Measurements from ENCODE around the gene OTUD3. TPM values are rescaled to one million over a fixed set of nuclear protein-coding genes. Genes with fewer than 3 reads are reported as not detected.
A peak's percentile ranks its signal among the peaks of the same experiment; 100 is the strongest.

Gene OTUD3
- total and polyA plus RNA-seq, 9 of the 15 experiments (the other 6 are each of a cell fraction or from before 2014, with no cell fraction given), result 2.0 to 16.6 (median 11.0) TPM

DNA sequence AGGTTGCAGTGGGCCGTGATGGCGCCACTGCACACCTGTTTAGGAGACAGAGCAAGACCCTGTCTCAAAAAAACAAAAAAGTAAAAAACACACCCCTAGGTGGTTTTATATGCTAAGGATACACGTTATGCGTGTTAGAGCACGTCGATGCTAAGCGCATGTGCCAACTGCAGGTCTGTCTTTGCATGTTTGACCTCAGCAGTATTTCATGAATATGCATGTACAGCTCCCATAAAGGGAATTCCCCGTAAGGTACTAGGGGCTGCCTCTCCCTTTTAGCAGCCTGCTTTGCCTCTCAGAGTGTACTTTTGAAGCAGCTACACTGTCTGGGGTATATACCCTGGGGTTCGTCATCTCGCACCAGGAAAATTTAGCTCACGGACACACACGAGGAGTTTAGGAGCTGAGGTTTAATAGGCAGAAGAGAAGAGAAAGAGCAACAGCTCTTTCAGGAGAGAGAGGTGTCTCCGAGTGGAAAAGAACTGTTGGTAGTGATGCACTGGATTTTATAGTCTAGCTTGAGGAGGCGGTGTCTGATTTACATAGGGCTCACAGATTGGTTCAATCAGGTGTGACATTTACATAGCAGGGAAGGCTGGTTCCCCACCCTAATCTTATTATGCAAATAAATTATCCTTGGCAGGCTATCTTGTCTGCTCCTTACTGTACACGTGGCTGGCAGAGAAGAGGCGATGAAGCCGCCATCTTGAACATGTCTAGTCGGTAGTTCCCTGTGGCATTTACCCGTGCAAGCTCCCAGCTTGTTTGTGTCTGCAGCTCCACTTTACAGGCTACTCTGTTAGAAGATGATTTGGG lies 4.2 kb upstream of the OTUD3 start (continued):
- TF ChIP-seq, protein P1, sequence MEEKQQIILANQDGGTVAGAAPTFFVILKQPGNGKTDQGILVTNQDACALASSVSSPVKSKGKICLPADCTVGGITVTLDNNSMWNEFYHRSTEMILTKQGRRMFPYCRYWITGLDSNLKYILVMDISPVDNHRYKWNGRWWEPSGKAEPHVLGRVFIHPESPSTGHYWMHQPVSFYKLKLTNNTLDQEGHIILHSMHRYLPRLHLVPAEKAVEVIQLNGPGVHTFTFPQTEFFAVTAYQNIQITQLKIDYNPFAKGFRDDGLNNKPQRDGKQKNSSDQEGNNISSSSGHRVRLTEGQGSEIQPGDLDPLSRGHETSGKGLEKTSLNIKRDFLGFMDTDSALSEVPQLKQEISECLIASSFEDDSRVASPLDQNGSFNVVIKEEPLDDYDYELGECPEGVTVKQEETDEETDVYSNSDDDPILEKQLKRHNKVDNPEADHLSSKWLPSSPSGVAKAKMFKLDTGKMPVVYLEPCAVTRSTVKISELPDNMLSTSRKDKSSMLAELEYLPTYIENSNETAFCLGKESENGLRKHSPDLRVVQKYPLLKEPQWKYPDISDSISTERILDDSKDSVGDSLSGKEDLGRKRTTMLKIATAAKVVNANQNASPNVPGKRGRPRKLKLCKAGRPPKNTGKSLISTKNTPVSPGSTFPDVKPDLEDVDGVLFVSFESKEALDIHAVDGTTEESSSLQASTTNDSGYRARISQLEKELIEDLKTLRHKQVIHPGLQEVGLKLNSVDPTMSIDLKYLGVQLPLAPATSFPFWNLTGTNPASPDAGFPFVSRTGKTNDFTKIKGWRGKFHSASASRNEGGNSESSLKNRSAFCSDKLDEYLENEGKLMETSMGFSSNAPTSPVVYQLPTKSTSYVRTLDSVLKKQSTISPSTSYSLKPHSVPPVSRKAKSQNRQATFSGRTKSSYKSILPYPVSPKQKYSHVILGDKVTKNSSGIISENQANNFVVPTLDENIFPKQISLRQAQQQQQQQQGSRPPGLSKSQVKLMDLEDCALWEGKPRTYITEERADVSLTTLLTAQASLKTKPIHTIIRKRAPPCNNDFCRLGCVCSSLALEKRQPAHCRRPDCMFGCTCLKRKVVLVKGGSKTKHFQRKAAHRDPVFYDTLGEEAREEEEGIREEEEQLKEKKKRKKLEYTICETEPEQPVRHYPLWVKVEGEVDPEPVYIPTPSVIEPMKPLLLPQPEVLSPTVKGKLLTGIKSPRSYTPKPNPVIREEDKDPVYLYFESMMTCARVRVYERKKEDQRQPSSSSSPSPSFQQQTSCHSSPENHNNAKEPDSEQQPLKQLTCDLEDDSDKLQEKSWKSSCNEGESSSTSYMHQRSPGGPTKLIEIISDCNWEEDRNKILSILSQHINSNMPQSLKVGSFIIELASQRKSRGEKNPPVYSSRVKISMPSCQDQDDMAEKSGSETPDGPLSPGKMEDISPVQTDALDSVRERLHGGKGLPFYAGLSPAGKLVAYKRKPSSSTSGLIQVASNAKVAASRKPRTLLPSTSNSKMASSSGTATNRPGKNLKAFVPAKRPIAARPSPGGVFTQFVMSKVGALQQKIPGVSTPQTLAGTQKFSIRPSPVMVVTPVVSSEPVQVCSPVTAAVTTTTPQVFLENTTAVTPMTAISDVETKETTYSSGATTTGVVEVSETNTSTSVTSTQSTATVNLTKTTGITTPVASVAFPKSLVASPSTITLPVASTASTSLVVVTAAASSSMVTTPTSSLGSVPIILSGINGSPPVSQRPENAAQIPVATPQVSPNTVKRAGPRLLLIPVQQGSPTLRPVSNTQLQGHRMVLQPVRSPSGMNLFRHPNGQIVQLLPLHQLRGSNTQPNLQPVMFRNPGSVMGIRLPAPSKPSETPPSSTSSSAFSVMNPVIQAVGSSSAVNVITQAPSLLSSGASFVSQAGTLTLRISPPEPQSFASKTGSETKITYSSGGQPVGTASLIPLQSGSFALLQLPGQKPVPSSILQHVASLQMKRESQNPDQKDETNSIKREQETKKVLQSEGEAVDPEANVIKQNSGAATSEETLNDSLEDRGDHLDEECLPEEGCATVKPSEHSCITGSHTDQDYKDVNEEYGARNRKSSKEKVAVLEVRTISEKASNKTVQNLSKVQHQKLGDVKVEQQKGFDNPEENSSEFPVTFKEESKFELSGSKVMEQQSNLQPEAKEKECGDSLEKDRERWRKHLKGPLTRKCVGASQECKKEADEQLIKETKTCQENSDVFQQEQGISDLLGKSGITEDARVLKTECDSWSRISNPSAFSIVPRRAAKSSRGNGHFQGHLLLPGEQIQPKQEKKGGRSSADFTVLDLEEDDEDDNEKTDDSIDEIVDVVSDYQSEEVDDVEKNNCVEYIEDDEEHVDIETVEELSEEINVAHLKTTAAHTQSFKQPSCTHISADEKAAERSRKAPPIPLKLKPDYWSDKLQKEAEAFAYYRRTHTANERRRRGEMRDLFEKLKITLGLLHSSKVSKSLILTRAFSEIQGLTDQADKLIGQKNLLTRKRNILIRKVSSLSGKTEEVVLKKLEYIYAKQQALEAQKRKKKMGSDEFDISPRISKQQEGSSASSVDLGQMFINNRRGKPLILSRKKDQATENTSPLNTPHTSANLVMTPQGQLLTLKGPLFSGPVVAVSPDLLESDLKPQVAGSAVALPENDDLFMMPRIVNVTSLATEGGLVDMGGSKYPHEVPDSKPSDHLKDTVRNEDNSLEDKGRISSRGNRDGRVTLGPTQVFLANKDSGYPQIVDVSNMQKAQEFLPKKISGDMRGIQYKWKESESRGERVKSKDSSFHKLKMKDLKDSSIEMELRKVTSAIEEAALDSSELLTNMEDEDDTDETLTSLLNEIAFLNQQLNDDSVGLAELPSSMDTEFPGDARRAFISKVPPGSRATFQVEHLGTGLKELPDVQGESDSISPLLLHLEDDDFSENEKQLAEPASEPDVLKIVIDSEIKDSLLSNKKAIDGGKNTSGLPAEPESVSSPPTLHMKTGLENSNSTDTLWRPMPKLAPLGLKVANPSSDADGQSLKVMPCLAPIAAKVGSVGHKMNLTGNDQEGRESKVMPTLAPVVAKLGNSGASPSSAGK (IDR thresholded peaks at IDR 0.05), result peak; percentile 90
- TF ChIP-seq SRSF3 (IDR thresholded peaks at IDR 0.05; ENCODE audit: insufficient read depth, low read length) (no peak), ZNF583 (CRISPR knock-in tag; IDR thresholded peaks at IDR 0.05) (peak; percentile 79), HDAC2 (IDR thresholded peaks at IDR 0.05) (0 out of 2 replicates have a peak, but pooled peaks have one; percentile 41), MCM3 (IDR thresholded peaks at IDR 0.05) (no peak), TEAD4 (IDR thresholded peaks at IDR 0.05; ENCODE audit: low read length) (peak; percentile 66; the same call in 1 of the 2 replicates), TEAD4 (CRISPR knock-in tag; IDR thresholded peaks at IDR 0.05; ENCODE audit: borderline replicate concordance) (no peak), DMBX1 (CRISPR knock-in tag; IDR thresholded peaks at IDR 0.05; ENCODE audit: borderline replicate concordance) (peak; percentile 57), ZNF217 (CRISPR knock-in tag; IDR thresholded peaks at IDR 0.05) (no peak), NR2C1 (IDR thresholded peaks at IDR 0.05) (no peak), NR2C1 (tag; IDR thresholded peaks at IDR 0.05) (0 out of 2 replicates have a peak, but pooled peaks have one; percentile 21), POLR2A (conservative IDR thresholded peaks at IDR 0.05) (peak; percentile 91), CREM (IDR thresholded peaks at IDR 0.05; ENCODE audit: low read depth) (peak; percentile 43; the same call in 1 of the 2 replicates), RFX7 (CRISPR knock-in tag; IDR thresholded peaks at IDR 0.05) (no peak), ETV1 (tag; conservative IDR thresholded peaks at IDR 0.05; ENCODE audit: low read depth) (0 out of 2 replicates have a peak, but pooled peaks have one; percentile 20)
- TF ChIP-seq, protein P2, sequence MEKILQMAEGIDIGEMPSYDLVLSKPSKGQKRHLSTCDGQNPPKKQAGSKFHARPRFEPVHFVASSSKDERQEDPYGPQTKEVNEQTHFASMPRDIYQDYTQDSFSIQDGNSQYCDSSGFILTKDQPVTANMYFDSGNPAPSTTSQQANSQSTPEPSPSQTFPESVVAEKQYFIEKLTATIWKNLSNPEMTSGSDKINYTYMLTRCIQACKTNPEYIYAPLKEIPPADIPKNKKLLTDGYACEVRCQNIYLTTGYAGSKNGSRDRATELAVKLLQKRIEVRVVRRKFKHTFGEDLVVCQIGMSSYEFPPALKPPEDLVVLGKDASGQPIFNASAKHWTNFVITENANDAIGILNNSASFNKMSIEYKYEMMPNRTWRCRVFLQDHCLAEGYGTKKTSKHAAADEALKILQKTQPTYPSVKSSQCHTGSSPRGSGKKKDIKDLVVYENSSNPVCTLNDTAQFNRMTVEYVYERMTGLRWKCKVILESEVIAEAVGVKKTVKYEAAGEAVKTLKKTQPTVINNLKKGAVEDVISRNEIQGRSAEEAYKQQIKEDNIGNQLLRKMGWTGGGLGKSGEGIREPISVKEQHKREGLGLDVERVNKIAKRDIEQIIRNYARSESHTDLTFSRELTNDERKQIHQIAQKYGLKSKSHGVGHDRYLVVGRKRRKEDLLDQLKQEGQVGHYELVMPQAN (IDR thresholded peaks at IDR 0.05; ENCODE audit: borderline replicate concordance), result no peak
